WI38 (cell line): ENCODE results near the gene PLEKHA6.

Experiments
- H3K4me3 ChIP-seq: 2 replicates; pipeline ENCODE4 v1.5.1; 2011; ENCODE audit warnings: low read depth, mild to moderate bottlenecking, control low read depth, low read length
- CTCF ChIP-seq: IDR thresholded peaks from 2 replicates; pipeline ENCODE4 v1.5.1; 2012; ENCODE audit warnings: low read depth, mild to moderate bottlenecking, control low read depth, low read length

The PLEKHA6 gene

GRCh38 chr1:204261746-204262505, 97.8 kb downstream of the PLEKHA6 start:
- TF ChIP-seq CTCF: no peak
- no peak overlapping the region for H3K4me3 ChIP-seq

DNA sequence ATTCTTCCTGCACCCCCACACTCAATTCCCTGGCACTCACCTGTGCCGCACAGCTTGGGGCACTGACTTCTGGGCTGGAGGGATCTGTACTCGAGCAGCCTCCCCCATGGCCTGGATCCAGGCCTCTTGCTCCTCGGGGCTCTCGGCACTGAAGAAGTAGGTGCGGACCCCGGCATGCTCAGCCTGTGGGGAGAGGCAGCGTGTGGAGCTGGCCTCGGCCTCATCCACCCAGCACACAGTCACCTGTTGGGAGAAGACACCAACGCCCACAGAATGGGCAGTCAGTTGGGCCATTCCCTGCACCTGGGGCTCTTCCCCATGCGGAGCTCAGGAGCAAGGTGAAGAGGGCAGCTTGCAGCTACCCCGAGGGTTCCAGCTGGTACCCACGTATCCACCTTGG, 98.5 kb downstream of the PLEKHA6 start:
- no peak for TF ChIP-seq CTCF
- no peak overlapping the region for H3K4me3 ChIP-seq

DNA sequence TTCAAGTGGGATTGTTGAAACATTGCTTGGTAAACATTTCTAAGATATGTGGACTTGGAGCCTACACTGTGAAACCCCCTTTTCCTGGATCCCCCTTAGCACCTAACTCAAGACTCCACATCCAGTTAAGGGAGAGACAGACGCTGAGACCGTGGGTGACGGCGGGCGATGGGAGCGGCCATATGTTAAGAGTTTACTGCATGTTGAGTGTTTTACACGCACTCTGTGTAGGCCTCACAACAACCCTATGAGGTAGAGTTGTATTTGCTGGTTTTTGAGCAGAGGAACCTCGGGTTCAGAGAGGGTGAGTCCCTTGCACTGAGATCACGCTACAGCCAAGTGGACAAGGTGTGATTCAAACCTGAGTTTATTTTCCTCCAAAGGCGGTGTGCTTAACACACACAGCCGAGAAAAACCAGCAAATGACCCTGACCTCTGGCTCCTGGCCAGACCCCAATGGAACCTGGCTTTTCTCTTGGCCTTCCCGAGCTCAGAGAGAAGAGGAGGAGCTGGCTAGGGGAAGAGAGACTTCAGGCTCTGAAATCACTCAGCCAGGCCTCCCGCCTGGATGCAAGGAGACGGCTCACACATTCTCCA, 99.0 kb downstream of the PLEKHA6 start:
- H3K4me3 ChIP-seq: no peak overlapping the region
- TF ChIP-seq CTCF: no peak

- H3K4me3 ChIP-seq: no peak overlapping the region
- TF ChIP-seq CTCF: no peak
Measured at GRCh38 chr1:204259782-204260181, 99.9 kb downstream of the PLEKHA6 start.

- TF ChIP-seq CTCF: no peak
- no peak overlapping the region for H3K4me3 ChIP-seq
Measured at GRCh38 chr1:204259196-204259595, 100.5 kb downstream of the PLEKHA6 start.

DNA sequence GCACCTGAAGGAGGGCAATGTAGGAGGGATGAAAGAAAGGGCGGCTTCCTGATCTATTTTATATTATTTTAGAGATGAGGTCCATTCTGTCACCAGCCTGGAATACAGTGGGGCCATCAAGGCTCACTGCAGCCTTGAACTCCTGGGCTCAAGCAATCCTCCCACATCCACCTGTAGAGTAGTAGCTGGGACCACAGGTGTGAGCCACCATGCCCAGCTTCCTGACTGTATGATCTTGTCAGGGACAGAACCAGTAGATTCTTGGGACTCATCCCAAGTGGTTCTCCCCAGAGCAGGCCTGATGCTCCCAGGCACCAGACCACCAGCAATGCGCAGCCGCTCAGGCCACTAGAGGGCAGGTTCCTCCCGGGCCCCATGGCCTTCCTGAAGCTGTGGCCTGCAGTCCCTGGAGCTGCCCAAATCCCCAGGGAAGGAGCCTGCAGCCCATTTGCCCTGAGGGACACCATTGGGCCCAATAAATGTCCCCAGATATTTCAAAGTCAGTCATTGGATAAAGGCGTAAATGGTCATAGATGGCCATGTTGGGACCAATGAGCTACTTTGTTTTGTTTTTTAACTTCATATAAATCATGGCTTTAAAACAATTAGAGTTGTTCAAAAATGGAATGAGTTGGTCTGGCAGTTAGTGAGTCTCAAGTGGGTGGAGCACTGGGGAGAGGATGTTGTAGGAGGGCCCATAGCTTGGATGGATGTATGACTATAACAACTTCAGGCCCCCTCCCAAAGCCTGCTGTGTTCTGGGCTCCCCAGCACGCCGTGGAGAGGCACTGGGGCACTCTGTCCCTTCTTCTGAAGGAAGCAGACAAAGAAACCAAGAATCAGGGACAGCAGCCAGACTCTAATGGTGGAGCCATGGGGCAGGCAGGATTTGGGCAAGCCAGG, 101.3 kb downstream of the PLEKHA6 start:
- peak; percentile 91 for TF ChIP-seq CTCF
- no peak overlapping the region for H3K4me3 ChIP-seq

DNA sequence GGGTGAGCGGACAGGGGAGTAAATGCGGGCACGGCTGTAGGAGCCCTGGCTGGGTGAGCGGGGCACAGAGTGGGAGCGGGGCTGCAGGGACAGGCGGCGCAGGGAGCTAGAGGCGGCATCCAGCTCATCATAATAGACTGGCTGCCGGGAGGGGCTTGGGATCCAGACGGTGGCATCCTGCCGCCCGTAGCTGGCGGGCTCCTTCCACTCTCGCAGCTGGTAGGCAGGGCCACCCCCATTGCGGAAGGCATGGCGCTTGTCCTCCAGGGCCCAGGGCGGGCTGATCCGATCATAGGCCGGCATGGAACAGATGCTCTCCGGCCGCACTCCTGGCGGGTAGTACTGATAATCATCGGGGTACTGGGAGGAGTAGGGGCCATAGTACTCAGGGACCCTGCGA, 102.3 kb downstream of the PLEKHA6 start:
- TF ChIP-seq CTCF: no peak
- no peak overlapping the region for H3K4me3 ChIP-seq
